ENCODE results near the gene FXR1.

DNA sequence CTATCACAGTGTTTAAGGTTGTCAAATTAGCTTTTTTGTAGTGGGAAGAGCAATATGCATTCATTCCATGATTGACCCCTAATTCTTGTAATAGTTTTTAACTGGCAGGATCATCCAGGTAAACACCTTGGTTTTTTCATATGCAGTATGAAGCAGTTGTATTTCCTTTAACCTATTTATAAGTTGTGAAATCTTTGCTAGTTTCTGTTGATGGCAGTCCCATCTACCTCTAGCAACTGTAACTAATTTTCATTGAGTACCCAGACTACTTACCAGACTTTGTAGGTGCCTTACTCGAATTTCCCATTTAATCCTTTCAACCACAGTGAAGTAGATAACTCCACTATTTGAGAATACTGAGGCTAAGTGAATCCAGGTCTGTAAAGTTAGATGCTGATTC is 6.1 kb downstream of the FXR1 start:
- TF ChIP-seq, protein P1, sequence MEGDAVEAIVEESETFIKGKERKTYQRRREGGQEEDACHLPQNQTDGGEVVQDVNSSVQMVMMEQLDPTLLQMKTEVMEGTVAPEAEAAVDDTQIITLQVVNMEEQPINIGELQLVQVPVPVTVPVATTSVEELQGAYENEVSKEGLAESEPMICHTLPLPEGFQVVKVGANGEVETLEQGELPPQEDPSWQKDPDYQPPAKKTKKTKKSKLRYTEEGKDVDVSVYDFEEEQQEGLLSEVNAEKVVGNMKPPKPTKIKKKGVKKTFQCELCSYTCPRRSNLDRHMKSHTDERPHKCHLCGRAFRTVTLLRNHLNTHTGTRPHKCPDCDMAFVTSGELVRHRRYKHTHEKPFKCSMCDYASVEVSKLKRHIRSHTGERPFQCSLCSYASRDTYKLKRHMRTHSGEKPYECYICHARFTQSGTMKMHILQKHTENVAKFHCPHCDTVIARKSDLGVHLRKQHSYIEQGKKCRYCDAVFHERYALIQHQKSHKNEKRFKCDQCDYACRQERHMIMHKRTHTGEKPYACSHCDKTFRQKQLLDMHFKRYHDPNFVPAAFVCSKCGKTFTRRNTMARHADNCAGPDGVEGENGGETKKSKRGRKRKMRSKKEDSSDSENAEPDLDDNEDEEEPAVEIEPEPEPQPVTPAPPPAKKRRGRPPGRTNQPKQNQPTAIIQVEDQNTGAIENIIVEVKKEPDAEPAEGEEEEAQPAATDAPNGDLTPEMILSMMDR (IDR thresholded peaks at IDR 0.05 in 4 of 5, conservative IDR thresholded peaks at IDR 0.05 in 1 of 5) = no peak
- TF ChIP-seq POLR2A (IDR thresholded peaks at IDR 0.05) = no peak

Measured in gastrocnemius medialis (tissue), 4 donors.